NOMO-1 treated with dmso at 0.1 percent for 144 hours (cell line): ENCODE results near the gene YOD1.

Source experiments
- DNase-seq: peaks from one replicate; lab custom pipeline; 2025; ENCODE audit not compliant: unreplicated experiment; lab: John Stamatoyannopoulos, UW

YOD1 gene

DNA sequence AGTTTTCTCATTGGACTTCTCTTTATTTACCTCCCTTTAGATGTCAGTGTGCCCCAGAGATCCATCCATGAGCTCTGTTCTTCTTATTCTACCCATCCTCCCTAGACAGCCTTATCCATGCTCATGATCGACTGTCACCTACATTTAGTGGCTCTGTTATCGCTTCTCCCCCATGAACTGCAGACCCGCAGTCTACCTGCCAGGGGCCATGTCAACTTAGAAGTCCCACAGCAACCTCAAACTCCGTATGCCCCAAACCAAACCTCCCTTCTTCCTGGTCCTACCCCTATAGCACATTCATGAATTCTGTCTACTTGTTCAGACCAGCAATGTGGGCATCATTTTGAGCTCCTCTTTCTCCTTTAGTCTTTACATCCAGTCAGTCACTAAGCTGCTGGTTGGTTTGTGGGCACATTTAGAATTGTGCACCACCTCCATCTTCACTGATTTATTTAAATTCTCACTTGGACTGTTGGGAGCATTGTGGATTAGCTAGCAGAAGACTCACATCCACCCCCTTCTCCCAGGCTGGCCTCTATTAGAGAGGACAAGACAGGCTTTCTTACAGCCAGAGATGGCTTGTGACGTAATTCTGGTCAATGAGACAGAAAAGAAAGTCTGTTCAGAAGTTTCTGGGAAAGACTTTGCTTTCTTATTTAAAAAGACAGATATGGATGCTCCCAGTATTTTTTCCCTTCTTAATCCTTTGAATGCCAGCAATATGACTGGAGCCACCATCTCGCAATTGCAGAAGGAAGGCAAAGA is 37.5 kb downstream of the YOD1 start:
- DNase-seq: no peak

- no peak for DNase-seq
Measured at GRCh38 chr1:207010726-207011125, 40.3 kb downstream of the YOD1 start.

GRCh38 chr1:207009945-207010344 is 41.1 kb downstream of the YOD1 start:
- no peak for DNase-seq

GRCh38 chr1:207009182-207009850 is 41.7 kb downstream of the YOD1 start:
- no peak for DNase-seq

- DNase-seq: no peak
Measured at GRCh38 chr1:207007352-207008033, 43.5 kb downstream of the YOD1 start.

GRCh38 chr1:207006914-207007313 is 44.1 kb downstream of the YOD1 start:
- DNase-seq: no peak

DNA sequence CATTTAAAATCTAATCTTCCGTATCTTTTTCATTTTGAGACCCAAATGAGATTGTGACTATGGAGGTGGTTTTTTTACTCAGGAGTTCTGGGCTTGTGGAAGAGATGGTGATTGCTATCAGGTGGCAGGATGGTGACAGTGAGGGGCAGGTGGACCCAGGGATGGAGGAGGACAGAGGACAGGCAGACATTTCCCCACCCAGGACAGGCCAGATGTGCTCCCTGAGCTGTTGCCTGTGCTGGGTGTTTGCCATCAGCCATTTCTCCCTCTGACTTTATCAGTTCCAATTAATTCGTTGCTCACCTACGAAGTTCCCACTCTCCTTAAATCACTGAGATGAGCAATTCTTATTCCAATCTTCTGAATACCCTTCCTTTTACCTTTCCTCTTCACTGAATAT is 44.9 kb downstream of the YOD1 start:
- DNase-seq: no peak

DNA sequence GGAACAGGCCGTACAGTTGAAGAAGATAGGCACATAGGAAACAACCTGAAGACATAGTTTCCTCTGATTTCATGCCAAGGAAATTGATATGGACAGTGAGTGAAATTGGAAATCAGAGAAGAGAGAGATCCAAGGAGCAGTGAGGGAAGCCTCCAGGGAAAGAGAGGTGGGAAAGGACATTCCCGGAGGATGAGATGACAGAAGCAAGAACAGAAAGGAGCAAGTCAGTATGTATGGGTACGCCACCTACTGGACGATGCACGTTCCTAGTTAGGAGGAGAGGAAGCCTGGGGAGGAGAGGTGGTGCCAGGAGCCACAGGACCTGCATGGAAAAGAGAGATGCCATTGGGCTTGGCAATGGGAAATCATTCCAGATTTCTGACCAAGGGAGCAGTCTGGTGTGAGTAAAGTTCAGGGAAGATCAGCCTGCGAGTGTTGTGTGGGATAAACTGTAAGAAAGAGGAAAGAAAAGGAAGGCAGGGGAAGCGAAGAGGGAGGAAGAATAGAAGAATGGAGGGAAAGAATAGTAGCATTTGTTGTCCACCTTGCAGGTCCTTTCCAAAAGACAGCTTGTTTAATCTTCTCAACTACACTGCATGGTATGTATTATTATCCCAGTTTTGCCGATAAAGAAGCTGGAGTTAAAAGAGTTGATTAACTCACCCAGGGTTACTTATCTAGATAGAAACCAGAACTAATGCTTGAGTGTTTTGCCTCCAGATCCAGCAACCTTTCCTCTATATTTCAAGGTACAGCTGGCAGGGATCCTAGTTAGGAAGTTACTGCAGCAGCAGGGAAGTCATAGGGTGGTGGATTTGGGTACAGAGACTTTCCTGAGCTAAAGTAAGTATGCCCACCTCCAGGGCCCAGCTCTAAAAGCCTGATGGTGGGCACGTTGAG is 45.8 kb downstream of the YOD1 start:
- DNase-seq: no peak

GRCh38 chr1:207003210-207003609 is 47.8 kb downstream of the YOD1 start:
- no peak for DNase-seq

DNA sequence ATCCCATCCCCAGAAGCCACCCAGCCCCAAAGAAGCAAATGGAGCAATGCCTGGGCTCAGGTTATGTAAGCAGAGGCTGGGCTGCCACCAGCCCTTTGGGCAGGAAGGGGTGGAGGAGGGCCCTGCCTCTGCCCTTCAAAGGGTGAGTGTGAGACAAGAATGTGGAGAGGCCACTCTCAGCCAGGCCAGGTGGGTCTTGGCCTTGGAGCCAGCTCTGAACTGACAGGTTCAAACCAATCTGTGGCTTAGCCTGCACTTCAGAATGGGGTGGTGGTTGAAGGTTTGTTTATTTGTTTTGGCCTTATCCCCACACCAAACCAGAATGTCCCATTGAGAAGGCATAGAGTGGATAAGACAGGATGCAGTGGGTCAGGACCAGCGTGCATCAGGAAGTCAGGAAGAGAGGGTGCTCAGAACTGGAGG is 48.3 kb downstream of the YOD1 start:
- no peak for DNase-seq

GRCh38 chr1:207001492-207002245 is 49.3 kb downstream of the YOD1 start:
- DNase-seq: no peak

DNA sequence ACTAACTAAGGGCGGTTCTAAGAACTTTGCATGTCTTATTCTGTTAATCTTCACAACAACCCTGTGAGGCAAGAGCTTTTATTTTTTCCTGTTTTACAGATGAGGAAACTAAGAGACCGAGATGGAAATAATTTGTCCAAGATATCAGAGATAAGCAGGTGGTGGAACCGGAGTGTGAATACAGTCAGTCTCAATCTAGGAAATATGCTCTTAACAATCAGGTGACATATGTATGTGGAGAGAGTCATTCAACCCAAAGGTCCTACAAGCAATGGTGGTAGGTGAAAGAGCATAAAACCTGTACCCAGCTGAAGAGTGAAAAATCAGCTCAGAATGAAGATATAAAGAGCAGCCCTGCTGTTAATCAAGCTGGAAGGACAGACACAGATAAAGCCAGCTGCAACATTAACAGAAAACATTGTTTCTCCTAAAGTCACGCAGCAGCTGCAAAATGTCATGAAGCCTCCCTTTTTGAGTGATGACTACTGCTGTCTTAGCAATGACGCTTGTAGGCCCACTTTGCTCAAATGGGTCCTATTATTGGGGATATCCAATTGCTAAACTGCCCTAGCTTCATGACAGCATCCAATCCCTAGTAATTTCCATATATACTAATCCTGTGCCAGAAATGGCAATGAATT is 50.2 kb downstream of the YOD1 start:
- no peak for DNase-seq

- no peak for DNase-seq
Measured at GRCh38 chr1:206998816-206999215, 52.2 kb downstream of the YOD1 start.
